Coronary artery (tissue), 2 donors: Measurements from ENCODE around the gene CNNM3.
A peak's percentile ranks its signal among the peaks of the same experiment; 100 is the strongest.

Source experiments
- DNase-seq: peaks from one replicate; pipeline ENCODE4 v3.0.0-alpha.2; 2017; ENCODE audit warnings: low spot score
- H3K27ac ChIP-seq, 2 donors: fragments of 200-600 bp; sonication (generic); one replicate each; pipeline ENCODE4 v1.5.1; 2016 to 2019
- H3K4me3 ChIP-seq: fragments of 200-600 bp; sonication (generic); 2 replicates; pipeline ENCODE4 v1.5.1; 2016; ENCODE audit warnings: mild to moderate bottlenecking, moderate library complexity
- CTCF ChIP-seq: fragments of 200-600 bp; sonication (generic); IDR thresholded peaks from one replicate; pipeline ENCODE4 v1.5.1; 2019; ENCODE audit warnings: antibody characterized with exemption

CNNM3 gene

GRCh38 chr2:96841701-96842495, 25.8 kb downstream of the CNNM3 start:
- Histone ChIP-seq H3K27ac (no peak overlapping the region), H3K4me3 (no peak overlapping the region)
- no peak for DNase-seq
- no peak for TF ChIP-seq CTCF

- no peak for DNase-seq
- no peak for TF ChIP-seq CTCF
- Histone ChIP-seq H3K27ac (no peak overlapping the region), H3K4me3 (no peak overlapping the region)
Observed at GRCh38 chr2:96842600-96842999, 26.5 kb downstream of the CNNM3 start.

DNA sequence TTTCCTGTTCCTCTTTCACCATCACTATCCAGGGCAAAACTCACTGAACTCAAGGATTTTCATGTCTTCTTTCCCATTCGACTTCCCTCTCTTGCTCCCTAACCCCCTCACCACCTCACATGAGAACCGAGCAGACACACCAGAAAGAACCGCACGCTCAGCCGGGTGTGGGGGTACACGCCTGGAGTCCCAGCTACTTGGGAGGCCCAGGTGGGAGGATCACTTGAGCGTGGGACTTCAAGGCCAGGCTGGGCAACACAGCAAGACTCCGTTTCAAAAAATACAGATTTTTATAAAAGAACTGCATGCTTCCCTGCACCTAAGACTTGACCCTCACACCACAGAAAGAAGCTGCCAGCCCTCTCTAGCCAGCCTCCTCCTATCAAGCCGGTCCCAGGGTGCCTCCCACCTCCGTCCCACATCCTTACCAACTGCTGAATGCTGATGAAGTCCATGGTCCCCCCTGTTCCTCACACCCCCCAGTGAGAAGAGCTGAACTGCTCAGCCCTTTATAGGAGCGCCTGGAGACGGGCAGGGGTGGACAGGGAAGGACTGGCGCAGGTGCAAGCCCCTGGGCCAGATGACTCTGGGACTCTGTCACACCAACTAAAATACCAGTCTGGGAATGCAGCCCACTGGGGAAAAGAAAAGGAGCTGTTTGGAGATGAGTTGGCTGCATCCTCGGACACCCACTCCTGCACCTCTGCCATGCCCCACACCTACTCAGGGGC, 27.6 kb downstream of the CNNM3 start, which contains the start of gene ANKRD23:
Gene ANKRD23 (minus strand): TSS at position 484 of the 731 bp plus-strand sequence. CDS start 29 bp downstream, at position 455.
- peak; percentile 58 for DNase-seq
- Histone ChIP-seq H3K4me3 (no peak within 1 kb of the TSS), H3K27ac (no peak within 1 kb of the TSS)
- no peak for TF ChIP-seq CTCF

DNA sequence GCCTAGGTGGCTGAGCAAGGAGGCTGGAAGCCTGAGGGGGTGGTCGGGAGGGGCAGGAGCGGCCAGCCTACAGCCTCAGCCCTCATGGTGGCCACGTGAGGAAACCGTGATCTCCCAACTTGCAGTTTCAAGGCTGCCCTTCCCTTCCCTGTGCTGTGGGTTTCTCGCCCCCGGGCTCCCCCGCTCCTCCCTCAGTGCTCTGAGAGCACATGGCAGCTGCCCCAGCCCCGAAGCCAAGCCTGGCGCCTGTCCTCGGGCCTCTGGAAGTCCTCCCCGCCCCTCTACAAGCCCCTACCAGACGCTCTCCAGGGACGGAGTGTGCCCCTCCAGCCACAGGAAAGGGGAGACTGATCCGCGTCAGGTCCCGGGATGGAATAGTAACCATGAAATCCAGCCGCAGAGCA, 28.3 kb downstream of the CNNM3 start:
- TF ChIP-seq CTCF = no peak
- Histone ChIP-seq H3K27ac (no peak overlapping the region), H3K4me3 (no peak overlapping the region)
- peak; percentile 45 for DNase-seq

GRCh38 chr2:96846825-96847224, 30.8 kb downstream of the CNNM3 start:
- TF ChIP-seq CTCF = no peak
- DNase-seq = no peak
- H3K27ac ChIP-seq = no peak overlapping the region
- no peak overlapping the region for H3K4me3 ChIP-seq

DNA sequence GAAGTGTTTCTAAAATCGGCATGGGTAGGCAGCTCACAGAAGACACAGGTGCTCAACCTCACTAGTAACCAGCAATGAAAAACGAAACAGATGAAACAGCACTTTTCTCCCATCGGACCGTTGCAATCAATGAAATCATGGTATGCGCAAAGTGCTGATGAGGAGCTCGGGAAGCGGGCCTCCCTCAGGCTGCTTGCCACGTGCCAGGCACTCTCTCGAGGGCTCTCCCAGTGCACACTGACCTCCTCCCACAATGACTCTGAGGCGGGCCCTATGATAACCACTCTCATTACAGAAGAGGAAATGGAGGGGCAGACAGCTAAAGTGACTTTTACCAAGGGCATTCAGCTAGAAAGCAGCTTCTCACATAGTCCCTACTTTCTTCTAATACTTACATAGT, 31.5 kb downstream of the CNNM3 start:
- Histone ChIP-seq H3K27ac (no peak overlapping the region), H3K4me3 (no peak overlapping the region)
- no peak for TF ChIP-seq CTCF
- DNase-seq = no peak
